ENCODE measurements around the gene GHRH.

The GHRH gene, protein sequence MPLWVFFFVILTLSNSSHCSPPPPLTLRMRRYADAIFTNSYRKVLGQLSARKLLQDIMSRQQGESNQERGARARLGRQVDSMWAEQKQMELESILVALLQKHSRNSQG

GRCh38 chr20:37261714-37262113 lies at the start of gene GHRH:
Gene GHRH (minus strand): TSS chr20:37261814. CDS start chr20:37256889, 4,925 bp downstream.
- no peak within 1 kb of the TSS for H3K4me3 ChIP-seq (ENCODE audit: low read depth, low read length)

DNA sequence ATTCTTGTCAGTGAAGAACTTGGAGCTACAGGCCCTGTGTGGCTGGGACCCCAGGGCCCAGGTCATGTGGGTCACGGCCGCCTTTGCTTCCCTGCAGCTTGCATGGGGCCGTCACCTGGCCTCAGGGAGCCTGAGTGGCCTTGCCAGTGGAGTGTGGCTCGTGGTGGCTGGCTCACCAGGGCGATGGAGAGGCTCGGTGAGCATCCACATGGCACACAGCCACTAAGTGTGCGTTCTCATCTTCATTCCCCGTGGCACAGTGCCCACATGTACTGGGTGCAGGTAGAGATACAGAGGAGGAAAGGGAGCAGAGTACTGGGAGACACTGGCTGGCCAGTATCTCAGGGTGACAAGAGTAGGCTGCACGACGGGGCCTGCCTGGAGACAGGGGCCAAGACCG lies 49.3 kb upstream of the GHRH start:
- no peak overlapping the region for H3K4me3 ChIP-seq (ENCODE audit: low read depth, low read length)
- TF ChIP-seq, protein P1, sequence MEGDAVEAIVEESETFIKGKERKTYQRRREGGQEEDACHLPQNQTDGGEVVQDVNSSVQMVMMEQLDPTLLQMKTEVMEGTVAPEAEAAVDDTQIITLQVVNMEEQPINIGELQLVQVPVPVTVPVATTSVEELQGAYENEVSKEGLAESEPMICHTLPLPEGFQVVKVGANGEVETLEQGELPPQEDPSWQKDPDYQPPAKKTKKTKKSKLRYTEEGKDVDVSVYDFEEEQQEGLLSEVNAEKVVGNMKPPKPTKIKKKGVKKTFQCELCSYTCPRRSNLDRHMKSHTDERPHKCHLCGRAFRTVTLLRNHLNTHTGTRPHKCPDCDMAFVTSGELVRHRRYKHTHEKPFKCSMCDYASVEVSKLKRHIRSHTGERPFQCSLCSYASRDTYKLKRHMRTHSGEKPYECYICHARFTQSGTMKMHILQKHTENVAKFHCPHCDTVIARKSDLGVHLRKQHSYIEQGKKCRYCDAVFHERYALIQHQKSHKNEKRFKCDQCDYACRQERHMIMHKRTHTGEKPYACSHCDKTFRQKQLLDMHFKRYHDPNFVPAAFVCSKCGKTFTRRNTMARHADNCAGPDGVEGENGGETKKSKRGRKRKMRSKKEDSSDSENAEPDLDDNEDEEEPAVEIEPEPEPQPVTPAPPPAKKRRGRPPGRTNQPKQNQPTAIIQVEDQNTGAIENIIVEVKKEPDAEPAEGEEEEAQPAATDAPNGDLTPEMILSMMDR (IDR thresholded peaks at IDR 0.05; ENCODE audit: low read depth, low read length) = no peak

More at GRCh38 chr20:37261714-37262113, at the start of gene GHRH:
- TF ChIP-seq, protein P1 (IDR thresholded peaks at IDR 0.05; ENCODE audit: low read depth, low read length) = no peak

- H3K4me3 ChIP-seq (ENCODE audit: low read depth, low read length) = no peak overlapping the region
- TF ChIP-seq, protein P1 (IDR thresholded peaks at IDR 0.05; ENCODE audit: low read depth, low read length) = no peak
These were observed 48.4 kb upstream of the GHRH start for GRCh38 chr20:37309936-37310590.

DNA sequence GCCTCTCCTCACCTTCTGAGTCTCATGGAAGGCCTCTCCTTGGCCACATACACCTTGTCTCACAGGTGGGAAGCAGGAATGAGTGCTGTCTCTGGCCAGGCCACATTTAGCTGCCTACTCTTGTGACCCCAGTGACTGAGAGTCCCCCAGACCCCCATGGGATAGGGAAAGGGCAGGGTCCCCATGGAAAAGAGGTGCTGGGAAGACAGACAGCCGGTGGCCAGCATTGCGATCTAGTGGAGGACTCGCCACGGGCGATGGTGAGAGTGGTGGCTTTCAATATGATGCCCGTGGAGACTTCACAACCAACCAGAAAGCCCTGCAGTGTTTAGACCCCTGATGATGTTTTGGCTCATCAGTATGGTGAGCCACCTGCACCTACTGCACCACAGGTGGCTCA lies 47.7 kb upstream of the GHRH start:
- H3K4me3 ChIP-seq (ENCODE audit: low read depth, low read length) = no peak overlapping the region
- TF ChIP-seq, protein P1 (IDR thresholded peaks at IDR 0.05; ENCODE audit: low read depth, low read length) = no peak

DNA sequence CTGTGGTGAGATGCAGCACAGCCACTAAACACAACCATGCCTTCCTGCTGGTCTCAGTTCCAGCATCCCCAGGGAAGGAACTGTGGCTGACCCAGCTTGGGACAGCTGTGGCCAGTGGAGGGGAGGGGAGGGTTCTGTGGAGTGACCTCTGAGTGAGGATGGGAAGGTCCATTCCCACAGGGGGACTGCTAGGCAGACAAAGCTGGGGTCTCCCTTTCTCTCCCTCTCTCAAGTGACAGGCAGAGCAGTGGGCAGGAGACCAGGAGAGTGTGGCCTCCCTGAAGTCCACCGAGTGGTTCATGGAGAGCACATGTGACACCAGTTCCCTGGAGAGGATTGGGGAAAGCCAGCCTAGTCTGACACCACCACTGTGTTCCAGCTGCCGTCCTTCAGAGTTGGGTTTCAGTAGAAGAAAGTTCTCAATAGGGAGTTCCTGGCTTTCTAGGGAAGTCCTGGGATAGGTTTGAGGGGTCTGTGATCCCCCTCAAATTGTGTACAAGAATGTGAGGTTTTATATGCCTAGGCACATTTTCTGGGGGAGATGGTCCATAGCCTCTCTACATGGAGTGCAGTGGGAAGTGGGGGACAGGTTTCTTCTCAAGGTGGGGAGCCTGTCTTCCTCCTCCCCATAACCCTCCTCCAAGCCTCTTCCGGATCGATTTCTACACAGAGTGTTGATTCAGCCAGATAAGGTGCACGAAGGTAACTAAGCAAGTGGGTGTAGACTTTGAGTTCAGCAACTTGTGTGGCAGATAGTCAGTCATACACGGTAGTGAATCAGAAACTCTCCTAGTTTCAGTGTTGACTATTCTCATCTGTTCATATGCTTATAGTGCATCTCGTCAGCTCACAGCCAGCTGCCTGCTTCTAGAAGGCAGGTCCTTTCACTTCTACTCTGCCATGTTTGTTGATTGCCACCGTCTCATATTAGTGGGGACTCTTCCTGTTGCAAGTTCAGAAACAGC lies 46.8 kb upstream of the GHRH start:
- H3K4me3 ChIP-seq (ENCODE audit: low read depth, low read length) = no peak overlapping the region
- TF ChIP-seq, protein P1 (IDR thresholded peaks at IDR 0.05; ENCODE audit: low read depth, low read length) = no peak

DNA sequence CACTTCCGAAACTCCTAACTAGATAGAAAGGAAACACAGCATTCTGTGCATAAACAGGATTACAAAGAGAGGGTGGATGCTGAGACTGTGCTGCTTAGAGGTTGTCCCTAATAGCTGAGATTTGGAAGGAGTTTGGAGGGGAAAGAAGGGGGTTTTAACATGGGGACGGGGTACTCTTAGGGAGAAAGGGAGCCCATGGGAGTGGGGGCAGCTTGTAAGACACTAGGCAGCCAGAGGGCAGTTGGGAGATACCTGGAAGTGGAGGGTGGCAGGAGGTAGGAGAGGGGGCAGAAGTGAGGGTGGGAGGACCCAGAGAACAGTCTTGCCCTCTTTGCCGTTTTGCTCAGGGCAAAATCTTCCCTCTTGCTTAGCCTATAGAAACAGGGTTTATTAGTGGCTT lies 44.2 kb upstream of the GHRH start:
- no peak overlapping the region for H3K4me3 ChIP-seq (ENCODE audit: low read depth, low read length)
- TF ChIP-seq, protein P1 (IDR thresholded peaks at IDR 0.05; ENCODE audit: low read depth, low read length) = no peak

Data from WI38 (cell line).